C4-2B (cell line): ENCODE results near the gene IGFBP7.

Source experiments
- H3K27ac ChIP-seq: fragments of 450-650 bp; 2 replicates; pipeline ENCODE4 v1.5.1; 2017
- CTCF ChIP-seq: fragments of 450-650 bp; conservative IDR thresholded peaks from 2 replicates; pipeline ENCODE4 v1.5.1; 2017; ENCODE audit warnings: mild to moderate bottlenecking
- ZFX ChIP-seq: fragments of 450-650 bp; IDR thresholded peaks from 2 replicates; pipeline ENCODE4 v1.6.1; 2017

IGFBP7 gene

GRCh38 chr4:57078685-57079521, 31.3 kb downstream of the IGFBP7 start:
- H3K27ac ChIP-seq: no peak overlapping the region

GRCh38 chr4:57077550-57078343, 32.4 kb downstream of the IGFBP7 start:
- H3K27ac ChIP-seq: no peak overlapping the region
- TF ChIP-seq CTCF (no peak), ZFX (no peak)

More at GRCh38 chr4:57078685-57079521, 31.3 kb downstream of the IGFBP7 start:
- TF ChIP-seq ZFX: no peak
- TF ChIP-seq CTCF: no peak

GRCh38 chr4:57076646-57077045, 33.5 kb downstream of the IGFBP7 start:
- TF ChIP-seq CTCF (no peak), ZFX (no peak)
- H3K27ac ChIP-seq: no peak overlapping the region

GRCh38 chr4:57075367-57075766, 34.8 kb downstream of the IGFBP7 start:
- H3K27ac ChIP-seq: no peak overlapping the region
- TF ChIP-seq ZFX (no peak), CTCF (no peak)

GRCh38 chr4:57074744-57075143, 35.4 kb downstream of the IGFBP7 start:
- no peak for TF ChIP-seq CTCF
- TF ChIP-seq ZFX: no peak
- H3K27ac ChIP-seq: no peak overlapping the region

- TF ChIP-seq ZFX (no peak), CTCF (no peak)
- H3K27ac ChIP-seq: no peak overlapping the region
Measured at GRCh38 chr4:57073559-57073958, 36.6 kb downstream of the IGFBP7 start.

DNA sequence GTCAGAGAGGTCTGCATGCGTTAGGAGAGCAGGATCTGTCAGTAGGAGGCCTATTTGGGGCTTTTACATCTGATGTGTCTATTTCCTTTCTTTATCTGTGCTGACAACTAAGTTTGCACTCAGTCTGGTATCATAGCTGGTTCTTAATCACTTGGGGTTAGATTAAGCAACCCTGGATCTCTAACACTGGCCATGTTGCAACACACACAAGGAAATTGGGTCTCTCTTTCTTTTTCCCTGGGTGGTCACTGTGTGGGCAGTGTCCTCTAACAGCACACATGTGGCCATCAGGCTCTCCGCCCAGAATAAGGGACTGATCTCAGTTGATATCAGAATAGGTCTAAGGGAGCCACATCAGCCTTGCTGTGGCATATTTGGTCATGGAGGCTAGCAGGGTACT, 38.9 kb downstream of the IGFBP7 start:
- no peak for TF ChIP-seq ZFX
- TF ChIP-seq CTCF: no peak
- no peak overlapping the region for H3K27ac ChIP-seq
